GM18867 (cell line): ENCODE data around the gene RPL11.
"Not testable (repeated sequence)": the region's sequence is repeated elsewhere in the genome, so short reads cannot be mapped to it uniquely, and the experiment has no call there.

Experiments
- ATAC-seq: cut with Tn5 transposase; IDR thresholded peaks from one replicate; pipeline ENCODE4 v1.9.1; 2021; ENCODE audit warnings: mild to moderate bottlenecking, moderate library complexity; ENCODE audit not compliant: unreplicated experiment

The RPL11 gene

GRCh38 chr1:23691499-23692307, at the start of gene RPL11:
TSS of gene RPL11 (plus strand) at chr1:23691806. CDS start at chr1:23691824, 18 bp downstream.
- ATAC-seq, result peak; percentile 93

GRCh38 chr1:23643736-23644554, 47.7 kb upstream of the RPL11 start:
- ATAC-seq, result no peak

- no peak for ATAC-seq
These were observed 47.1 kb upstream of the RPL11 start for GRCh38 chr1:23644555-23644866.

- ATAC-seq, result no peak
These were observed 46.3 kb upstream of the RPL11 start for GRCh38 chr1:23645338-23645737.

- no peak for ATAC-seq
These were observed 45.5 kb upstream of the RPL11 start for GRCh38 chr1:23646091-23646490.

GRCh38 chr1:23646541-23646940, 45.1 kb upstream of the RPL11 start:
- no peak for ATAC-seq

GRCh38 chr1:23648576-23648975, 43.0 kb upstream of the RPL11 start:
- ATAC-seq, result no peak

- ATAC-seq, result not testable (repeated sequence)
These were observed 42.4 kb upstream of the RPL11 start for GRCh38 chr1:23649157-23649556.

GRCh38 chr1:23650344-23650990, 41.1 kb upstream of the RPL11 start:
- no peak for ATAC-seq

GRCh38 chr1:23651069-23651808, 40.4 kb upstream of the RPL11 start:
- no peak for ATAC-seq

- peak; percentile 47 for ATAC-seq
These were observed 33.8 kb upstream of the RPL11 start for GRCh38 chr1:23657659-23658275.

GRCh38 chr1:23660671-23661070, 30.9 kb upstream of the RPL11 start:
- no peak for ATAC-seq

- no peak for ATAC-seq
These were observed 29.7 kb upstream of the RPL11 start for GRCh38 chr1:23661887-23662286.

- no peak for ATAC-seq
These were observed 26.5 kb upstream of the RPL11 start for GRCh38 chr1:23664837-23665795.

- ATAC-seq, result no peak
These were observed 24.2 kb upstream of the RPL11 start for GRCh38 chr1:23667411-23667810.

GRCh38 chr1:23670709-23671108, 20.9 kb upstream of the RPL11 start:
- ATAC-seq, result no peak

GRCh38 chr1:23673086-23673813, 18.4 kb upstream of the RPL11 start:
- no peak for ATAC-seq

- no peak for ATAC-seq
These were observed 11.8 kb upstream of the RPL11 start for GRCh38 chr1:23679815-23680214.

- no peak for ATAC-seq
These were observed 8.7 kb upstream of the RPL11 start for GRCh38 chr1:23682946-23683345.
